NB4 (cell line): ENCODE measurements around the gene TRAPPC10.

ENCODE experiments used
- DNase-seq: peaks from one replicate; pipeline ENCODE4 v3.0.0; 2010; ENCODE audit warnings: low read depth
- H3K4me3 ChIP-seq: one replicate; pipeline ENCODE4 v1.5.1; 2011; ENCODE audit warnings: mild to moderate bottlenecking, low read depth, low read length, moderate library complexity
- MYC ChIP-seq: IDR thresholded peaks from 2 replicates; pipeline ENCODE4 v1.6.1; 2011; ENCODE audit warnings: low read depth, low read length
- POLR2A ChIP-seq: IDR thresholded peaks from 2 replicates; pipeline ENCODE4 v1.6.1; 2011; ENCODE audit warnings: mild to moderate bottlenecking; ENCODE audit not compliant: insufficient read length; ENCODE audit errors: extremely low read depth
- TF ChIP-seq, protein P1 (sequence below): IDR thresholded peaks from 2 replicates; pipeline ENCODE4 v1.6.1; 2011; ENCODE audit warnings: low read depth, low read length
- TF ChIP-seq, protein P2 (sequence below): IDR thresholded peaks from one replicate; pipeline ENCODE4 v1.5.1; 2012; ENCODE audit warnings: low read depth, low read length

Gene TRAPPC10

DNA sequence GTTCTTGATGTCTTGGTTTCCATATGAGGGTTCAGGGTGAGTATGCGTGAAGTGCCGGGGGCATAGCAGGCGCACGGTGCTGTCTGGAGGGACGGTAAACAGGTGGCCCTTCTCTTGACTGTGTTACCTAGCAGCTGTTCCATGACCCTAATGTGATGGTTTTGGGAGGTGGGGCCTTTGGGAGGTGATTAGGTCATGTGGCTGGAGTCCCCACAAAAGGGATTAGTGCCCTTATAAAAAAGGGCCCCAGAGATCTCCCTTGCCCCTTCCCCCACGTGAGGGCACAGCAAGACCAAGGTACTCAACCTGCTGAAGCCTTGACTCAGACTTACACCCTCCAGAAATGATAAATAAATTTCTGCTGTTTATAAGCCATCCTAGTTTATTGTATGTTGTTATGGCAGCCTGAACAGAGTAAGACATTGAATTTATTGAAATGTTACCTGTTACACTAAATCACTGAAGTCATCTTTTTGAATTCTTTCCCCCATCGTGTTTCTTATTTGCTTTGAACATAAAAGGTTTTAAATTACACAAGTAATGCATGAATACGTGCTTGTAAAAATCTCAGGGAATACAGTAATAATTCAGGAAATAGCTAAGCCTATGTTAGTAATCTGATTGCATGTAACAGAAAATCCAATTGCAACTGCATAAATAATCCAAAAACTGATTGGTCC lies 15.6 kb downstream of the TRAPPC10 start:
- H3K4me3 ChIP-seq: no peak overlapping the region
- DNase-seq: no peak
- TF ChIP-seq, protein P1, sequence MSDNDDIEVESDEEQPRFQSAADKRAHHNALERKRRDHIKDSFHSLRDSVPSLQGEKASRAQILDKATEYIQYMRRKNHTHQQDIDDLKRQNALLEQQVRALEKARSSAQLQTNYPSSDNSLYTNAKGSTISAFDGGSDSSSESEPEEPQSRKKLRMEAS: no peak
- TF ChIP-seq, protein P2, sequence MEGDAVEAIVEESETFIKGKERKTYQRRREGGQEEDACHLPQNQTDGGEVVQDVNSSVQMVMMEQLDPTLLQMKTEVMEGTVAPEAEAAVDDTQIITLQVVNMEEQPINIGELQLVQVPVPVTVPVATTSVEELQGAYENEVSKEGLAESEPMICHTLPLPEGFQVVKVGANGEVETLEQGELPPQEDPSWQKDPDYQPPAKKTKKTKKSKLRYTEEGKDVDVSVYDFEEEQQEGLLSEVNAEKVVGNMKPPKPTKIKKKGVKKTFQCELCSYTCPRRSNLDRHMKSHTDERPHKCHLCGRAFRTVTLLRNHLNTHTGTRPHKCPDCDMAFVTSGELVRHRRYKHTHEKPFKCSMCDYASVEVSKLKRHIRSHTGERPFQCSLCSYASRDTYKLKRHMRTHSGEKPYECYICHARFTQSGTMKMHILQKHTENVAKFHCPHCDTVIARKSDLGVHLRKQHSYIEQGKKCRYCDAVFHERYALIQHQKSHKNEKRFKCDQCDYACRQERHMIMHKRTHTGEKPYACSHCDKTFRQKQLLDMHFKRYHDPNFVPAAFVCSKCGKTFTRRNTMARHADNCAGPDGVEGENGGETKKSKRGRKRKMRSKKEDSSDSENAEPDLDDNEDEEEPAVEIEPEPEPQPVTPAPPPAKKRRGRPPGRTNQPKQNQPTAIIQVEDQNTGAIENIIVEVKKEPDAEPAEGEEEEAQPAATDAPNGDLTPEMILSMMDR: no peak
- TF ChIP-seq MYC (no peak), POLR2A (no peak)

DNA sequence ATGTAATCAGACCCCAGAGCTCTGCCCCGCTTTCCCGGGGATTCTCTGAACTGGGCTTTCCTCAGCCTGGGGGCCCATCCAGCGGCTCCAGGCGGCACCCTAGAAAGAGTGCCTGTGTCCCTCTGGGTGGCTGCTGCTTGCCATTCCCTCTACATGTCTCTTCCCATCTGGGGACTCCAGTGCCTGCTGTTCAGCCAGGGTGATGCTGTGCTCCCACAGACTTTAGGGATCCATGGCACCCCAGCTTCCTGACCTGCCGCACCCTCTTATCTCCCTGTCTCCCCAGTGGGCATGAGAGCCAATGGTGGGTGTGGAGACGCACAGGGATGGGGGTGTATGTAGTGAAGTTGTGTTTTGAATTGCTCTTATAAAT lies 16.2 kb downstream of the TRAPPC10 start:
- no peak overlapping the region for H3K4me3 ChIP-seq
- DNase-seq: no peak
- TF ChIP-seq, protein P2: no peak
- TF ChIP-seq POLR2A: no peak
- no peak for TF ChIP-seq MYC

DNA sequence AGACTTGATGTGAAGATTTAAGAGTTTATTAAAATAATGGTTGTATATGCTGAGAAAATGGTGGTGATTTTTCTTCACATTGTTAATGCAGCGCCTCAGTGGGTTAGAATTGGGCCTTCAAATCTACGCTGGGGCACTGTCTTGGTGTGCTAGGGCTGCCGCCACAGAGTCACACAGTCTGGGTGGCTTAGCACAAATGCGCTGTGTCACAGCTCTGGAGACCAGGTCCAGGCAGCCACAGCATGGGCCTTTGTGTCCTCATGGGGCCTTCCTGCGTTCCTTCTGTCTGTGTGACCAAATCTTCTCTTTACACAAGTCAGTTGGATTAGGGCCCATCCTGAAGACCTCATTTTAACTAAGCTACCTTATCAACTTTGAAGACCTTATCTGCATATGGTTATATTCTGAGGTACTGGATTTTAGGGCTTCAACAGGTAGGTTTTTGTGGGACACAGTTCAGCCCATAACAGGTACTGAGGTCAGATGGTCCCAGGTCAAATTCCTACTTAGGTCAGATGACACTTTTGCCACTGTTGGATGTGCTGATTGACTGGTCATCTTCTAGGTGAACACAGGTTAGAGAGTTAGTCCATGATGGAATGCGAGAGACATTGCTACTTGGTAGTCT lies 17.5 kb downstream of the TRAPPC10 start:
- TF ChIP-seq, protein P1: no peak
- TF ChIP-seq MYC: no peak
- TF ChIP-seq POLR2A: no peak
- TF ChIP-seq, protein P2: no peak
- H3K4me3 ChIP-seq: no peak overlapping the region

DNA sequence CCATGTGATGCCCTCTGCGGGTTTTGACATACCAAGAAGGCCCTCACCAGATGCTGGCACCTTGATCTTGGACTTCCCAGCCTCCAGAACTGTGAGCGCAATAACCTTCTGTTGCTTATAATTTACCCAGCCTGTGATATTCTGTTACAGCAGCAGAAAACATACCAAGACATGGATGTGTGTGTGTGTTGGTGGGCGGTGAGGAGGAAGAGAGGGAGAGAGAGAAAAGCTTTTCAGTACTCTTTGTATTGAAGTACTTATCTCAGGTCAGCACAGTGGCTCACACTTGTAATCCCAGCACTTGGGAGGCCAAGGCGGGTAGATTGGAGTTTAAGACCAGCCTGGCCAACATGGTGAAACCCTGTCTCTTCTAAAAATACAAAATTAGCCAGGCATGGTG lies 23.1 kb downstream of the TRAPPC10 start:
- H3K4me3 ChIP-seq: no peak overlapping the region
- DNase-seq: no peak
- no peak for TF ChIP-seq MYC
- TF ChIP-seq, protein P2: no peak
- TF ChIP-seq, protein P1: no peak
- no peak for TF ChIP-seq POLR2A

More for the DNA sequence above, 17.5 kb downstream of the TRAPPC10 start:
- no peak for DNase-seq

DNA sequence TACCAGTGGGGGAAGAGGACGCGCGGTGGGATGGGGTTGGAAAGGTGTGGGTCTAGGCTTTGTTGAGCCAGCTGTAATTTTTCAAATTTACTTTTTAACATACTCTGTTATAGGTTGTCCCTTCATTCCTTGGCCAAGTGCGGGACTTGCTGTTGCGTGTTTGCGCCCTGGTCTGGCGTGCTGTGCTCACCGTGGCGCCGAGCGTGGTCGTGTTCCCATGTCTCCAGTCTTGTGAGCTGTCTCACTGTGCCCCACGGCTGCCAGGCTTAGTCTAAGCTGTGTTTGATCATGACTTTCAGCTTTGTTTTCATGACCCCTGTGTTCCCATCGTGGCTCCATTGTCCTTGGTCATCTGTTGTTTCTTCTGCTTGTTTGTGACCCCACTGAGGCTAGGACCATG lies 26.0 kb downstream of the TRAPPC10 start:
- TF ChIP-seq POLR2A (no peak), MYC (no peak)
- TF ChIP-seq, protein P1: no peak
- TF ChIP-seq, protein P2: no peak
- no peak overlapping the region for H3K4me3 ChIP-seq
- DNase-seq: no peak
